Activated T-helper 1 cell treated with anti-CD3 and anti-CD28 coated beads, Interleukin-12 subunit alpha, Interleukin-12 subunit beta, Interleukin-2, Interleukin-4 antibody, amounts not matched to agents 30 ng/mL and 10 ng/mL and 1 ng/mL, durations not matched to agents 14 hours and 24 hours and 36 hours (primary cell): ENCODE data around the gene TSSK2. TPM values are rescaled to one million over a fixed set of nuclear protein-coding genes. Genes with fewer than 3 reads are reported as not detected.

Experiments used
- DNase-seq: peaks from one replicate; pipeline ENCODE4 v3.0.0; 2021; ENCODE audit warnings: low spot score
- H3K27ac Mint-ChIP-seq: one replicate; pipeline ENCODE4 v1.8.0; 2021; ENCODE audit warnings: mild to moderate bottlenecking, mixed read lengths
- H3K27me3 Mint-ChIP-seq: one replicate; pipeline ENCODE4 v1.8.0; 2022; ENCODE audit warnings: mild to moderate bottlenecking, moderate library complexity, mixed read lengths; ENCODE audit not compliant: insufficient read depth
- H3K36me3 Mint-ChIP-seq: one replicate; pipeline ENCODE4 v1.8.0; 2021; ENCODE audit warnings: low read depth, mixed read lengths
- H3K4me1 Mint-ChIP-seq: one replicate; pipeline ENCODE4 v1.8.0; 2021; ENCODE audit warnings: low read depth, mixed read lengths
- H3K4me3 Mint-ChIP-seq: one replicate; pipeline ENCODE4 v1.8.0; 2021; ENCODE audit warnings: mild to moderate bottlenecking, moderate library complexity, mixed read lengths
- H3K9me3 Mint-ChIP-seq: one replicate; pipeline ENCODE4 v1.8.0; 2021; ENCODE audit warnings: mixed read lengths
- intact Hi-C: fragments of 100-400 bp; cut with micrococcal nuclease; formaldehyde crosslinking; loops from one replicate; pipeline ENCODE4 v1.15.1; 2024
- total RNA-seq: library from RNA; stranded (reverse); gene quantifications from 2 replicates; pipeline ENCODE4 v1.2.3, GENCODE V29; 2022

The TSSK2 gene
- total RNA-seq, 1 donor from 2014 or later: not detected

DNA sequence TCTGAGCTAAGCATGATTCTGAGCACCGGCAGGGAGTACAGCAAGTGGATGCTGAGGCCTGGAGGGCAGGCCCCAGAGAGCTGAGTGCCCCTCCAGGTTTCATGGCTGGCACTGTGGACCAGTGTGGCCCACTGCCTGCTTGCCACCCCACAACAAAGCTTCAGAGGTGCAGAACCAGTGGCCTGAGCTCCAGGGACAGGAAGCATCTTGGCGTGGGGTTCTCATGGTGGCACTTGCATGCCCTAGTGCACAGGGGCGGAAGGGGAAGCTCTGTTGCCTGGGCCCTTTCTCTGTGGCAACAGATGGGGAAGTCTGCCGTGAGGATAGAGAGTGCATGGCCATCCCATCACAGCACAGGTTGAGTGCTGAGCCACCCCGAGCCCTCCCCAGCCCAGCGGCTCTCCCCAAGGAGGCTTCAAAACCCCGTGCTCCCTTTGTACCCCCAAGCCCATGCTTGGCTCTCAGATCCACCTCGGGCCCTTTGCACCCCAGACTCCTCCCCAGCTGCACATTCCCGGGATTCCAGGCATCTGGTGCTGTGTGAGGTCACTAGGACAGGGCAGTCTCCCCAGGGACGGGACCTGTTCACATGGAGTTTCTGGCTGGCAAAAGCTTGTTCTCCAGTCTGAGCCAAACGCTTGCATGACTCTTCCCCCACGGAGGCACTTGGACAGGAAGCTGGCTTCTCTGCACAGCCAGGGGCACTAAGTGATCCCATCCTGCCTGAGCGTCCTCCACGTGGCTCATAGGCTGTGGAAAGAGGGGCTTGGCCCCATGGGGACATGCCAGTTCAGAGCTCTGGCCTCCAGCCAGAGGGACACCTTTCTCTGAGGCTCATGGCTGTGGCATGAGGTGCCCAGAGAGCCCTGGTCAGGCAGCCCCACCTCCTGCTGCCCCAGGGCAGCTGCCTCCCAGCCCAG, 43.3 kb downstream of the TSSK2 start:
- intact Hi-C loops: loop anchor here (5.0 kb wide), 2 partner anchors 67 to 273 kb away; partner anchors contain the start of gene C22orf39
- H3K36me3 Mint-ChIP-seq: peaks cover 11% of the 10 kb centered on the region
- no peak overlapping the region for H3K27ac Mint-ChIP-seq
- H3K9me3 Mint-ChIP-seq: no peaks in the 10 kb centered on the region
- DNase-seq: no peak
- H3K4me1 Mint-ChIP-seq: peaks cover 33% of the 10 kb centered on the region
- peaks cover 8% of the 10 kb centered on the region for H3K27me3 Mint-ChIP-seq
- peak overlapping the region; percentile 93 for H3K4me3 Mint-ChIP-seq

DNA sequence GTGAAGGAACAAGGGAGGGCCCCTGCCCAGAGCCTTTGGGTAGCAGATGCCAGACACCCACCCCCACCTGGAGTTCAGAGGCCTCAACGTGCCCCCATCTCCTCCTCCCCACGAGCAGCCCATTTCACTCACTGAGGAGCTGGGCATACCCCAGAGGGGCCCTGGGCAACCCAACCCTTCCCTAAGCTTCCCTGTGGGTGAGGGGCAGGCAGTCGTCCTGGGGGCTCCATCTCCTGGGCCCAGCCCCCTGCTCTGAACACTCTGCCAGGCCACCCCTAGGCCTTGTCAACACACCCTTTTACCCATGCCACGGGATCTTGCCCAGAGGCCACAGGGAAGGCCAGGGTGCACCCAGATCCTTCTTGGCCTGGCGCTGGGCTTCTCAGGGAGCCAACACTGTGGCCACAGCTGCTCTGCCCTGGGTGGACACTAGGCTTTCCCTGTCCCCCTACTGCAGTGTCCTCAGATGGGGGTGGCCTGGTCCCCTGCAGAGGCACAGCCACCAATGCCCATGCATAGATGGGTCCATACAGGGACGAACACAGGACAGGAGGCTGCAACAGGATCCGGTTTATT, 44.0 kb downstream of the TSSK2 start:
- peaks cover 11% of the 10 kb centered on the region for H3K36me3 Mint-ChIP-seq
- no peaks in the 10 kb centered on the region for H3K9me3 Mint-ChIP-seq
- no peak overlapping the region for H3K27ac Mint-ChIP-seq
- intact Hi-C loops: loop anchor here (5.0 kb wide), 2 partner anchors 68 to 272 kb away; partner anchors contain the start of gene C22orf39
- H3K4me3 Mint-ChIP-seq: no peak overlapping the region
- no peak for DNase-seq
- H3K27me3 Mint-ChIP-seq: peaks cover 6% of the 10 kb centered on the region
- peaks cover 35% of the 10 kb centered on the region for H3K4me1 Mint-ChIP-seq

DNA sequence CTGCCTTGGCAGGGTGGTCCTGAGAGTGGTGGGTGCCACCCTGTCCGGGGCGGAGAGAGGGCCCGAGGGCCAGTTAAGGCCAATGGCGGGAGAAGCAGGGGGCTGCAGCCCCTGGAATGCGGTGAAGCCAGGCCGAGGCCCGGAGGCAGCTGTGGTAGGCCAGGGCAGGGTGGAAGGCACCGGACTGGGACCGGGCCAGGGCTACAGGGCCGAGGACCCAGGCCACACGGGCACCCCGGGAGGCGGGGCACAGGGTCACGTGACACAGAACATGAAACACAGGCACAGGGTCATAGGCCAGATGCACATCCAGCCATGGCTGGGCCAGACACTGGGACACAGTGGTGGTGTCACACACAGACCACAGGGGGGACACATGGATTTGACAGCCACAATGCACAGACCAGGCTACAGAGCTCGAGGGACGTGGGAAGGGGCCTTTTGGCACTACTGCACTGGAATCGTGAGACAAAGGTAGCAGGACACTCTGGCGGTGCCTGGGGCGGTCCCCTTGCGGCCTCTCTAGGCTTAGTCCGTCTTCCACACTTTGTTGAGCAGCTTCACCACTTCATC, 44.6 kb downstream of the TSSK2 start:
- peaks cover 6% of the 10 kb centered on the region for H3K36me3 Mint-ChIP-seq
- H3K4me1 Mint-ChIP-seq: peaks cover 30% of the 10 kb centered on the region
- H3K4me3 Mint-ChIP-seq: peak overlapping the region; percentile 65
- no peak overlapping the region for H3K27ac Mint-ChIP-seq
- no peaks in the 10 kb centered on the region for H3K9me3 Mint-ChIP-seq
- intact Hi-C loops: loop anchor here (5.0 kb wide), 2 partner anchors 68 to 272 kb away; partner anchors contain the start of gene C22orf39
- no peak for DNase-seq
- H3K27me3 Mint-ChIP-seq: no peaks in the 10 kb centered on the region

DNA sequence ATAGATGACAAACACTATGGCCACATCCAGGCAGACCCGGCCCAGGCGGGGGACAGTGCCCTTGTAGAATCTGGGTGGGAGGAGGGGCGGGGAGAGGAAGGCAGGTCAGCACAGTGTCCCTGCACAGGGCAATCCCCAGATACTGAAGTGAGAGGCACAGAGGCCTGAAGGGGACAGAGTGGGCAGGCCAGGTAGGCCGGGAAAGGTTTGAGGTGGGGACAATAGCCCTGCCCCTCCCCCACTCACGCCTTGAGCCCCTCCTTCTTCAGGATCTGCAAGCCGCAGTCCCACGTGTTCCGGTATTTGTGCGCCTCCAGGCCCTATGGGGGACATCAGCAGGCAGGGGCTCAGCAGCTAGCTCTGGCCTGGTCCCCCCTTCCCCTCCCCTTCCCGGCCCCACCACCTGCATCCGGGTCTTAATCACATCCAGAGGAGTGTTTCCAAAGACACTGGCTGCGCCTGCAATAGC, 45.1 kb downstream of the TSSK2 start:
- intact Hi-C loops: loop anchor here (5.0 kb wide), 2 partner anchors 69 to 271 kb away; partner anchors contain the start of gene C22orf39
- H3K9me3 Mint-ChIP-seq: no peaks in the 10 kb centered on the region
- H3K4me3 Mint-ChIP-seq: peak overlapping the region; percentile 73
- no peak for DNase-seq
- peaks cover 3% of the 10 kb centered on the region for H3K36me3 Mint-ChIP-seq
- no peaks in the 10 kb centered on the region for H3K27me3 Mint-ChIP-seq
- H3K4me1 Mint-ChIP-seq: peaks cover 28% of the 10 kb centered on the region
- no peak overlapping the region for H3K27ac Mint-ChIP-seq

DNA sequence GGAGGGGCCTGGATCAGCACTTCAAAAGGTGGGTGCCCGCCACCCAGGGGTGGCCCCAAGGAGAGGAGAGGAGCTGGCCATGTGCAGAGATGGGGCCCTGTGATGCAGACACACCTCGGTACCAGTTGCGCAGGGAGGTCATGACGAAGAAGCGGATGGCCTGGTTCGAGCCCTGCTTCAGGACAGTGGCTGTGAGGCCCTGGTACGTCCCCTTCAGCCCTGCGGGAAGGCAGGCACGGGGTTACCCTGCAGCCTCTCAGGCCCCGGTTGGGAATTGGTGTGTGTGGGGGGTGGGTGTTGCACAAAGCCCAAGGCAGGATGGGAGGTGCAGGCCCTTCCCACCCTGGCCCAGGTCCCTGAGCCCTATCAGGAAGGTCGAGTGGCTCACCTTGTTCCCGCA, 45.6 kb downstream of the TSSK2 start:
- Mint-ChIP-seq H3K4me3 (peak overlapping the region; percentile 73), H3K36me3 (peaks cover 3% of the 10 kb centered on the region), H3K9me3 (no peaks in the 10 kb centered on the region), H3K27ac (no peak overlapping the region), H3K4me1 (peaks cover 33% of the 10 kb centered on the region), H3K27me3 (peaks cover 1% of the 10 kb centered on the region)
- no peak for DNase-seq
- intact Hi-C loops: loop anchor here (5.0 kb wide), 2 partner anchors 69 to 271 kb away; partner anchors contain the start of gene C22orf39

DNA sequence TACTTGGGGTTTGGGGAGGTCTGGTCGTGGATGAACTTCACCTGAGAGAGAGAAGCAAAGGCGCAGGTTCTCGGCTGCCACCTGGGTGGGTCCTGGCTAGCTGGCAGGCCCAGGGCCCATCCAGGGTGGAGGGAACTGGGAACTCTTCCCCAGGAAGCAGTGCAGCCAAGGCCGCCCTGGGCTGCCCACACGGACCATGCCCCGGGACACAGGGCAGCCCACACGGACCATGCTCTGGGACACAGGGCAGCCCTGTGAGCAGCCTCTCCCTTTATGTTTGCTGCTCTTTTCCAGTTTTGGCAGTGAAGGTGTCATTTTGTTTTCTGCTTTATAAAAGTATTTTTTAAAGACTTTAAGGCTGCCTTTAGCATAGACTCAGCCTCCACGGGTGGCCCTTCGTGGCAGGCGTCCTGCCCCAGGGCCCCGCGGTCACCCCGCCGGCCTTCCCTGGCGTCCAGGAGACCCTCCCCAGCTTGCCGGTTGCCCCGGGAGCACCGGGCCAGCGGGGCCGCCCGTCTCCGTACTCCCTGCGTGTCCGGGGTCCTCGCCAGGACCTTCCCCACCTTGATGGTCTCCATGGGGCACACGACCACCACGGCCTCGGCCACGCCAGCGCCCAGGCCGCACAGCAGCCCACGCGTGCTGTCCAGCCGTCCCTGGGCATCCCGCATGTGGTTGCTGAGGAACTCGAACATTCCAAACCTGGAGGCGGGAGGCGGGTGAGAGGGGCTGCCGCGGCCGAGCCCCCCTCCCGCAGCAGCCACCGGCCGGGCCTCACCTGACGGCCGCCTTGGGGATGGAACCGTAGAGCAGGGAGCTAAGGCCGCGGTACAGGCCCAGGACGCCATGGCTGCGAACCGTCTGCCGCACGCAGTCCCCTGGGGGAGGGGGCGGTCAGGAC, 46.3 kb downstream of the TSSK2 start:
- Mint-ChIP-seq H3K27me3 (peaks cover 4% of the 10 kb centered on the region), H3K4me1 (peaks cover 35% of the 10 kb centered on the region), H3K9me3 (no peaks in the 10 kb centered on the region), H3K4me3 (peak overlapping the region; percentile 73), H3K36me3 (no peaks in the 10 kb centered on the region), H3K27ac (no peak overlapping the region)
- DNase-seq: no peak
- intact Hi-C loops: loop anchor here (2.0 to 5.0 kb wide), 3 partner anchors 70 to 270 kb away; partner anchors contain the start of genes C22orf39 and MRPL40

DNA sequence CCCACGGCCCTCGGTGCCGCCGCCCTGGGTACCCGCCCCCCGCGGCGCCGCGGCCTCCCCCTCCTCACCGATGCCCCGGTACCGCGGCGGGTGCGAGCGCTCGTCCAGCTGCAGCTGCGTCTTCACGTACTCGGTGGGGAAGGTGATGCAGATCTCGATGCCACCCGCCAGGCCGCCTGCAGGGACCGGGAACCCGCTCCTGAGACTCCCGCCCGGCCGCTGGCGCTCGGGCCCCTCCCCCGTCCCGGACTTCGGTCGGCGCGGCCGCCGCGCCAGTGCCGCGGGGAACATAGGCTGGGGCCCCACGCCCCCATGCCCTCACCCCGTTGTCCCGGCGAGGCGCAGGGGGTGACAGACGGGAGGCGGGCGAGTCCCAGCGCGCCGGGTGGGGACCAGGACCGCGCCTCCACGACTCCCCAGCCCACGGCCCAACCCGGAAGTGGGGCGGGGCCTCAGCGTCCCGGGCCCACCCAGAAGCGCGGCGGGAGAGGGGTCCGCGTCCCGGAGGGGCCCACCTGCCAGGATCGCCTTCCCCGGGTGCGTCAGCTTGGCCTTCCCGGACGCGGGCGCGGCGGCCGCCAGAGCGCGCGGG, 47.1 kb downstream of the TSSK2 start:
- H3K9me3 Mint-ChIP-seq: no peaks in the 10 kb centered on the region
- H3K4me1 Mint-ChIP-seq: peaks cover 31% of the 10 kb centered on the region
- peaks cover 4% of the 10 kb centered on the region for H3K27me3 Mint-ChIP-seq
- intact Hi-C loops: loop anchor here (2.0 to 5.0 kb wide), 3 partner anchors 71 to 269 kb away; partner anchors contain the start of genes C22orf39 and MRPL40
- H3K27ac Mint-ChIP-seq: no peak overlapping the region
- H3K4me3 Mint-ChIP-seq: peak overlapping the region; percentile 70
- H3K36me3 Mint-ChIP-seq: no peaks in the 10 kb centered on the region
- peak; percentile 59 for DNase-seq

DNA sequence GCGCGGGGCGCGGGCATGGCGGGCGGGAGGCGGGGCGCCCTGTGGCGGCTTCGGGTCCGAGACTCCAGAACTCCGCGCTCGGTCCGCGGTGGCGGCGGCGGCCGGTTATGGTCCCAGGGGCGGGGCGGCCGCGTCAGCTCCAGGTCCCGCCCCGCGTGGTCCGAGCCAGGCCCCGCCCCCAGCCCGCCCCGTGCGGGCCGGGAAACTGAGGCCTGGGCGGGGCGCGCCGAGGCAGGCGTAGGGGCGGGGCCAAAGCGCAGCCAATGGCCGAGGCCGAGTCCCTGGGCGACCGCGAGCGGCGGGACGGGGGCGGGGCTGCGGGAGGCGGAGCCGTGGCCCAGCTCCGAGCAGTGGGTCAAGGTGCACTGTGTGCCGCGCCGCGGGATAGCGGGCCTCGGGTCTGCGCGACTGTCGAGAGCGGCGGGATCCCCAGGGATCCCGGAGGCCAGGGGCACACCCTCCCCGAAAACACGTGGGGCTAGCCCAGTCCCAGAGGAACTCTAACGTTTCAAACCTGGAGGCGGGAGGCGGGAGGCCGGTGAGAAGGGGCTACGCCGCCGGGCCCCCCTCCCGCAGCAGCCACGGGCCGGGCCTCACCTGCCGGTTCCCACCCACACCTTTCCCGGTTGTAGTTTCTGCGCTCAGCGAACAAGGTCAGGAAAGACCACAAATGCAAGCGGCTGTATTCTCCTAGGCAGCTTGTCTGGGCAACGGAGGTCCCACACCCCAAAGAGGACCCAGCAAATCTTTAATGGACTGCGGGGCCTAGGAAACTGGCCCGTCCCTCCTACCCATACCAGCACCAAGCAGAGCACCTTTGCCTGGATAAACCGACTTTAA, 47.8 kb downstream of the TSSK2 start, which contains the start of gene SLC25A1:
SLC25A1 (minus strand) TSS at position 80 of the 840 bp plus-strand sequence; CDS start at position 17, 63 bp downstream.
- Mint-ChIP-seq H3K27ac (peak within 1 kb of the TSS; percentile 68), H3K36me3 (no peaks in the 10 kb centered on the region), H3K4me3 (peak within 1 kb of the TSS; percentile 85), H3K27me3 (peaks cover 4% of the 10 kb centered on the region), H3K4me1 (peaks cover 24% of the 10 kb centered on the region), H3K9me3 (no peaks in the 10 kb centered on the region)
- peak; percentile 86 for DNase-seq
- intact Hi-C loops: loop anchor here (1.0 to 5.0 kb wide), 8 partner anchors 35 to 451 kb away; partner anchors contain the start of genes C22orf39, CDC45, DGCR2 and ESS2

DNA sequence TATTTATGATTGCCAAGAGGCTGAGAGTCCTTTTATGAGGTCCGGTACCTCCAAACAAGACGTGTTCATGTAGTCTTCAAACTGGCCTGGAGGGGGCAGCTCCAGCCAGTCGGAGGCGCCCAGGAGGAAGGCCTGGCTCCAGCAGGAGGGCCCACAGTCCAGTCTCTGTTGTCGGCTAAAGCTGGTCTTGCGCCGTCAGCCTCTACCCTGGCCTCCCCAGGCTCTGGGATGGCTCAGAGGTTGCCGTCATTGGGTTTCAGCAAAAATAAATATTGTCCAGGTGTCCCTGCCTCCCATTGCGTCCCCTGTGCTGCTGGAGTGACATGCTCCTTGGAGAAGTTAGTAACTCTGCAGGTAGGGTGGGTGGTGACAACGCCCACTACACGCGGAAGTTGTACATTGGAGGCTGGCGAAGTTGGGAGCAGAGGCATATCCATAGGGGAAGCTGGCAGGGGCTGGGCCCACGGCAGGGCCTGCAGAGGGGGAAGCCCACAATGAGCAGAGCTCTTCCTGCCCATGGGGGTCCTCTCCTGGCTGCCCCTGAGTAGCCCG, 48.5 kb downstream of the TSSK2 start:
- H3K4me3 Mint-ChIP-seq: peak overlapping the region; percentile 85
- peaks cover 4% of the 10 kb centered on the region for H3K27me3 Mint-ChIP-seq
- peaks cover 24% of the 10 kb centered on the region for H3K4me1 Mint-ChIP-seq
- H3K9me3 Mint-ChIP-seq: no peaks in the 10 kb centered on the region
- no peak for DNase-seq
- peak overlapping the region; percentile 68 for H3K27ac Mint-ChIP-seq
- no peaks in the 10 kb centered on the region for H3K36me3 Mint-ChIP-seq
- intact Hi-C loops: loop anchor here (1.0 to 5.0 kb wide), 8 partner anchors 35 to 451 kb away; partner anchors contain the start of genes C22orf39, CDC45, DGCR2 and ESS2

DNA sequence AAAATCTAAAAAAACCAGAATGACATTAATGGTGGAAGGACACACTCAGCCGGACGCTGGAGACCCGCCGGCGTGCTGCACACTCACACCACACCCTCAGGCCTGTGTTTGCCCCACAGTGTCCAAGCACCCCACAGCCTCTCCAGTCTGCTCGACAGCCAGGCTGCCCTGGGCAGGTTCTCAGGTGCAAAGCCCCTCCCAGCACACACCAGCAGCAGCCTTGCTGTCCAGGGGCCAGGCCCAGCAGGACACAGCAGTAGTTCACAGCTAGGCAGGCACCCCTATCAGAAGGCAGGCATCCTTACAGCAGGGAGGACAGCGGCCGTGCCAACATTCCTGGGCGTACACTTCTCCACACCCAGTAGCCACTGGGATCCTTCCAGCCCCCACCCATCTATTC, 49.1 kb downstream of the TSSK2 start:
- H3K4me1 Mint-ChIP-seq: peaks cover 24% of the 10 kb centered on the region
- H3K9me3 Mint-ChIP-seq: no peaks in the 10 kb centered on the region
- peaks cover 6% of the 10 kb centered on the region for H3K27me3 Mint-ChIP-seq
- no peak overlapping the region for H3K4me3 Mint-ChIP-seq
- no peaks in the 10 kb centered on the region for H3K36me3 Mint-ChIP-seq
- intact Hi-C loops: no loop called here
- DNase-seq: no peak
- no peak overlapping the region for H3K27ac Mint-ChIP-seq
